ENCODE data around the gene MCOLN3.

MCOLN3 gene

DNA sequence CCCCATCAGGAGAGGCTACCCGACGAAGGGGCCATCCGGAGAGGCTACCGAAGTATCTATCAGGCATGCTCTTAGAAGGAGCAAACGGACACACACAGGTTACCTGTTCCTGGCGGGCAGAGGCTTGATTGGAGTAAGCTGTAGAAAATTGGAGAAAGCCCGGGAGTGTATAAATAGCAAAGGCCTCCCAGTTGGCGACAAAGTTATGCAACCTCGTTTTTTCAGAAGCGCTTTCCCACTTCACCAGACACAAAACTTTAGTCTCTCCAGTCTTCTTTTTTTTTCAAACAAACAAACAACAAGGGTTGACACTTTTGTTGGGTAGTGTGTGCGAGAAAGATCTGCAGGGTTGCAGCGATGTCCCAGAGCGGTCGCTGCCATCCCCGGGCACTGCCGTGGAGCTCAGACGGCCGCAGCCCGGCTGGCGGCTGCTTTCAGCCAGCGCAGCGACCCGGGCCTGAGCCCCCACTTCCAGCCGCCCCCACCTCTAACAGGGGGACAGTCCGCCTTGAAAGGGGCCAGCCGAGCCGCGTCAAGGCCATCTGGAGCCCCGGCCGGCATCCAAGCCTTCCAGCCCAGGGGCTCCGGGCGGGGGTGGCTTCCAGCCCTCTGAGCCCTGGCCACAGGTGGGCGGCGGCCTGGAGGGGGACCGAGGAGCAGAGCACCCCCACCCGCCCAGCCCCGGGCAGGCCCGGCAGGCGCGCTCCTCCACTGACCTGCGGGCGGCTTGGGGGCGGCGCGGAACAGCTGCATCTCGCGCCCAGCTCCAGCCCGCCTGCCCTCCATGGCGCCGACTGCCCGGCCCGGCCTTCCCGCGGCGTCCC is 616 bp downstream of the MCOLN3 start:
- Histone ChIP-seq H3K27me3 (replicated peaks; ENCODE audit: control insufficient read depth, insufficient read depth, low read length) (no peaks in the 10 kb centered on the region), H3K4me3 (replicated peaks; ENCODE audit: low read depth, low read length) (peak overlapping the region; percentile 65), H3K36me3 (ENCODE audit: control insufficient read depth, insufficient read depth, low read length) (no peaks in the 10 kb centered on the region)
- DNase-seq (ENCODE audit: extremely low read depth, insufficient read length): peak; percentile 18
- no peak for TF ChIP-seq CTCF (IDR thresholded peaks at IDR 0.05; ENCODE audit: insufficient read depth, low read length, poor library complexity, severe bottlenecking)

DNA sequence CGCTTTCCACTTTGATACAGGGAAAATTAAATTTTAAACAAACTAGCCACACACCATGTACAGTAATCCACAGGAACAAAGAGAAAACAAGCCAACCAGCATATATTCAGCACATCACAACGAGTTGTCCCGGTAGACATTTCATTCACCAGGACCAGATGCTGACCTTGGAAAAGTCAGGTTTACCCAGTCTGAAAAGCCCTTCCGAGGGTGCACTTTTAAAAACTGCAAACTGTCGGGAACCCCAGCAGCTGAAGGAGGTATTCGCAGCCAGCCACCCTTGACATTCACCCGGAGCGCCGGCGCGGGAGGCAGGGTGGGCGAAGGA is 1.2 kb downstream of the MCOLN3 start:
- no peak for DNase-seq (ENCODE audit: extremely low read depth, insufficient read length)
- no peaks in the 10 kb centered on the region for H3K36me3 ChIP-seq (ENCODE audit: control insufficient read depth, insufficient read depth, low read length)
- no peak for TF ChIP-seq CTCF (IDR thresholded peaks at IDR 0.05; ENCODE audit: insufficient read depth, low read length, poor library complexity, severe bottlenecking)
- no peak overlapping the region for H3K4me3 ChIP-seq (replicated peaks; ENCODE audit: low read depth, low read length)
- H3K27me3 ChIP-seq (replicated peaks; ENCODE audit: control insufficient read depth, insufficient read depth, low read length): no peaks in the 10 kb centered on the region

- no peak for DNase-seq (ENCODE audit: extremely low read depth, insufficient read length)
- Histone ChIP-seq H3K27me3 (replicated peaks; ENCODE audit: control insufficient read depth, insufficient read depth, low read length) (no peaks in the 10 kb centered on the region), H3K4me3 (replicated peaks; ENCODE audit: low read depth, low read length) (no peak overlapping the region), H3K36me3 (ENCODE audit: control insufficient read depth, insufficient read depth, low read length) (no peaks in the 10 kb centered on the region)
- TF ChIP-seq CTCF (IDR thresholded peaks at IDR 0.05; ENCODE audit: insufficient read depth, low read length, poor library complexity, severe bottlenecking): no peak
These were observed 5.9 kb downstream of the MCOLN3 start for GRCh38 chr1:85042413-85042812.

GRCh38 chr1:85041793-85042192 is 6.5 kb downstream of the MCOLN3 start:
- H3K4me3 ChIP-seq (replicated peaks; ENCODE audit: low read depth, low read length): no peak overlapping the region
- no peak for DNase-seq (ENCODE audit: extremely low read depth, insufficient read length)
- no peak for TF ChIP-seq CTCF (IDR thresholded peaks at IDR 0.05; ENCODE audit: insufficient read depth, low read length, poor library complexity, severe bottlenecking)

DNA sequence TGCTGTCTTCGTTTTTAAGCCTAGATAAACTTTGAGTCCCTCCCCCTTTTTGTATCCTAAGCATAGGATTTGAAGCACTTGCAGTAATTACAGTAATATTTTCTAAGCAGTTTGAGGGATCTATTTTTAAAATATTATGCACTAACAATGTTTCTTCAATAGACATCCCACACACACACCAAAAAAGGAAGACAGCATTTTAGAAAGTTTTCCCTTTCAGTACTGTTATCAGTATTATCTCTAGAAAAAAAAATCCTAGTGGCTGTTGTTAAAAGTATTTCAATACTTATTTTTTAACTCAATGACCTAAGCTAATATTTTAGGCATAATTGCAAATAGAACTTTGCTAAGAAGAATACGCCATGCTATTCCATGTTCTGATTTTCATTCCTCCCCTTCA is 15.1 kb downstream of the MCOLN3 start:
- Histone ChIP-seq H3K27me3 (replicated peaks; ENCODE audit: control insufficient read depth, insufficient read depth, low read length) (no peaks in the 10 kb centered on the region), H3K4me3 (replicated peaks; ENCODE audit: low read depth, low read length) (no peak overlapping the region), H3K36me3 (ENCODE audit: control insufficient read depth, insufficient read depth, low read length) (no peaks in the 10 kb centered on the region)
- no peak for DNase-seq (ENCODE audit: extremely low read depth, insufficient read length)
- TF ChIP-seq CTCF (IDR thresholded peaks at IDR 0.05; ENCODE audit: insufficient read depth, low read length, poor library complexity, severe bottlenecking): no peak

More at GRCh38 chr1:85041793-85042192, 6.5 kb downstream of the MCOLN3 start:
- H3K36me3 ChIP-seq (ENCODE audit: control insufficient read depth, insufficient read depth, low read length): no peaks in the 10 kb centered on the region
- no peaks in the 10 kb centered on the region for H3K27me3 ChIP-seq (replicated peaks; ENCODE audit: control insufficient read depth, insufficient read depth, low read length)
